ENCODE measurements around the gene ITGB2.
A peak's percentile ranks its signal among the peaks of the same experiment; 100 is the strongest.
"Not testable (repeated sequence)": the region's sequence is repeated elsewhere in the genome, so short reads cannot be mapped to it uniquely, and the experiment has no call there.

ITGB2 gene

GRCh38 chr21:44940116-44940631 lies 19.5 kb upstream of the ITGB2 start:
- DNase-seq = no peak

- peak in 1 of 2 donors; percentile 34 for DNase-seq
These were observed 18.9 kb upstream of the ITGB2 start, which contains the start of gene SLX9 for GRCh38 chr21:44939532-44940115. Gene SLX9 (plus strand): TSS chr21:44940029. CDS start chr21:44940058, 29 bp downstream.

GRCh38 chr21:44938772-44939531 lies 18.3 kb upstream of the ITGB2 start:
- no peak for DNase-seq

GRCh38 chr21:44935533-44935927 lies 14.8 kb upstream of the ITGB2 start:
- DNase-seq = no peak

GRCh38 chr21:44934797-44935532 lies 14.3 kb upstream of the ITGB2 start:
- no peak for DNase-seq

- DNase-seq = no peak
These were observed 13.6 kb upstream of the ITGB2 start for GRCh38 chr21:44934276-44934675.

GRCh38 chr21:44933918-44934260 lies 13.2 kb upstream of the ITGB2 start:
- no peak for DNase-seq

GRCh38 chr21:44933199-44933917 lies 12.7 kb upstream of the ITGB2 start:
- DNase-seq = no peak

GRCh38 chr21:44932408-44933181 lies 11.9 kb upstream of the ITGB2 start:
- DNase-seq = peak in 1 of 2 donors; percentile 32

GRCh38 chr21:44931501-44932407 lies 11.1 kb upstream of the ITGB2 start:
- no peak for DNase-seq

- no peak for DNase-seq
These were observed 10.4 kb upstream of the ITGB2 start for GRCh38 chr21:44931137-44931500.

- DNase-seq = peak in 1 of 2 donors; percentile 26
These were observed 9.9 kb upstream of the ITGB2 start for GRCh38 chr21:44930543-44930981.

GRCh38 chr21:44929799-44930542 lies 9.3 kb upstream of the ITGB2 start:
- no peak for DNase-seq

GRCh38 chr21:44929242-44929798 lies 8.6 kb upstream of the ITGB2 start:
- DNase-seq = no peak

GRCh38 chr21:44928500-44929241 lies 8.0 kb upstream of the ITGB2 start:
- not testable (repeated sequence) for DNase-seq

GRCh38 chr21:44927587-44928461 lies 7.1 kb upstream of the ITGB2 start:
- DNase-seq = peak; percentile 32 to 77

- no peak for DNase-seq
These were observed 6.5 kb upstream of the ITGB2 start for GRCh38 chr21:44927259-44927586.
